ENCODE measurements around the gene KCNH4.

The KCNH4 gene

GRCh38 chr17:42116705-42117396, 64.1 kb downstream of the KCNH4 start:
- Histone ChIP-seq H3K9me3 (ENCODE audit: control insufficient read depth, insufficient read depth, low read depth, low read length) (no peaks in the 10 kb centered on the region), H3K4me3 (ENCODE audit: low read depth, low read length) (no peak overlapping the region), H3K4me1 (ENCODE audit: control insufficient read depth, insufficient read depth, low read length) (peaks cover 4% of the 10 kb centered on the region; the same call in 1 of the 2 replicates), H3K27ac (ENCODE audit: extremely low read depth, low read depth, low read length) (no peak overlapping the region), H3K36me3 (ENCODE audit: control insufficient read depth in 2 of 2, insufficient read depth in 1 of 2, low read length in 2 of 2) (peaks cover 9 to 66% of the 10 kb centered on the region in 2 experiments; a peak in 2 of 3 replicates)
- ChIA-PET CTCF (interaction anchor here (0.5 to 17.1 kb wide), 24 partner anchors 9 to 1783 kb away, joined by 3 to 260 read pairs (median 4); partner anchors contain the start of genes DNAJC7 and NKIRAS2), POLR2A (no interaction called here)
- TF ChIP-seq ZBTB17 (tag by site-specific recombination; IDR thresholded peaks at IDR 0.05) (peak; percentile 33), WT1 (tag by site-specific recombination; IDR thresholded peaks at IDR 0.05) (no peak), ZSCAN30 (tag by site-specific recombination; IDR thresholded peaks at IDR 0.05) (0 out of 2 replicates have a peak, but pooled peaks have one; percentile 30), ZNF148 (tag by site-specific recombination; IDR thresholded peaks at IDR 0.05; ENCODE audit: borderline replicate concordance) (no peak), ZNF677 (tag by site-specific recombination; IDR thresholded peaks at IDR 0.05) (no peak), ZNF18 (tag by site-specific recombination; IDR thresholded peaks at IDR 0.05) (no peak), ZSCAN23 (tag by site-specific recombination; IDR thresholded peaks at IDR 0.05) (no peak), ZBTB7A (tag by site-specific recombination; IDR thresholded peaks at IDR 0.05; ENCODE audit: low read depth) (no peak), ZNF211 (tag by site-specific recombination; IDR thresholded peaks at IDR 0.05; ENCODE audit: low read depth) (no peak), CTCF (tag by site-specific recombination; IDR thresholded peaks at IDR 0.05) (peak; percentile 80), HIC1 (tag by site-specific recombination; IDR thresholded peaks at IDR 0.05) (no peak), ZNF600 (tag by site-specific recombination; IDR thresholded peaks at IDR 0.05) (peak; percentile 49; the same call in 1 of the 2 replicates), SP7 (tag by site-specific recombination; IDR thresholded peaks at IDR 0.05) (0 out of 2 replicates have a peak, but pooled peaks have one; percentile 20), ZNF140 (tag by site-specific recombination; IDR thresholded peaks at IDR 0.05) (no peak), HOXC10 (CRISPR knock-in tag; IDR thresholded peaks at IDR 0.05) (no peak), ZEB2 (tag by site-specific recombination; IDR thresholded peaks at IDR 0.05) (no peak), ZNF280D (tag by site-specific recombination; IDR thresholded peaks at IDR 0.05) (no peak), ZNF274 (IDR thresholded peaks at IDR 0.05; ENCODE audit: low read length) (no peak), ZNF274 (tag by site-specific recombination; IDR thresholded peaks at IDR 0.05; ENCODE audit: borderline replicate concordance) (no peak), ZBTB10 (tag by site-specific recombination; IDR thresholded peaks at IDR 0.05) (peak; percentile 76), SCRT1 (tag by site-specific recombination; IDR thresholded peaks at IDR 0.05; ENCODE audit: borderline replicate concordance) (peak; percentile 100), HOXD13 (CRISPR knock-in tag; IDR thresholded peaks at IDR 0.05; ENCODE audit: borderline replicate concordance) (no peak), ZBTB20 (tag by site-specific recombination; IDR thresholded peaks at IDR 0.05) (no peak), ZNF2 (tag by site-specific recombination; IDR thresholded peaks at IDR 0.05) (peak; percentile 66; the same call in 1 of the 2 replicates)
